B cell (primary cell): ENCODE measurements around the gene POLR3K. TPM values are rescaled to one million over a fixed set of nuclear protein-coding genes. Genes with fewer than 3 reads are reported as not detected.

Experiments used
- ATAC-seq: fragments of 200-7000 bp; cut with Tn5 transposase; one replicate; pipeline ENCODE4 v1.10.0; 2021; ENCODE audit warnings: low read depth, mild to moderate bottlenecking, moderate number of reproducible peaks, moderate library complexity
- CTCF ChIA-PET: fragments of 350-600 bp; sonication (Branson Sonifier 250); formaldehyde crosslinking; loops from one replicate; lab custom pipeline; 2021; ENCODE audit warnings: antibody characterized with exemption, inconsistent platforms; lab: Charles Lee
- POLR2A ChIA-PET: fragments of 350-600 bp; sonication (Branson Sonifier 250); formaldehyde crosslinking; loops from one replicate; lab custom pipeline; 2021; ENCODE audit warnings: antibody characterized with exemption; lab: Charles Lee
- DNase-seq: peaks from one replicate; pipeline ENCODE4 v3.0.0; 2013
- H2AFZ ChIP-seq: 2 replicates; pipeline ENCODE4 v1.6.1; 2012; ENCODE audit warnings: mild to moderate bottlenecking, low read depth, low read length; ENCODE audit not compliant: insufficient read depth, poor library complexity, severe bottlenecking
- H3K27ac ChIP-seq, 2 donors: 1 replicate in 1 of 2; 2 replicates in 1 of 2; pipeline ENCODE4 v1.5.1; 2012 to 2013; ENCODE audit warnings: low read length in 2 of 2, mild to moderate bottlenecking in 2 of 2, moderate library complexity in 1 of 2
- H3K27me3 ChIP-seq, 4 experiments: fragments of 200-600 bp in 1 of 4; sonication (generic) in 1 of 4; replicated peaks in 1 of 4; 1 replicate in 2 of 4; 2 replicates in 2 of 4; pipeline versions ENCODE4 v1.6.1 to v1.7.0; 2013 to 2016; ENCODE audit warnings: low read length in 3 of 4, mild to moderate bottlenecking in 2 of 4, mixed read lengths in 1 of 4, moderate library complexity in 1 of 4; ENCODE audit not compliant: insufficient read depth in 4 of 4, control insufficient read depth in 3 of 4; ENCODE audit errors: control extremely low read depth in 1 of 4
- H3K36me3 ChIP-seq, 2 experiments: replicated peaks in 1 of 2; 1 replicate in 1 of 2; 2 replicates in 1 of 2; pipeline versions ENCODE4 v1.6.1 to v1.7.1; 2013; ENCODE audit warnings: low read length in 1 of 2; ENCODE audit not compliant: insufficient read depth in 2 of 2, control insufficient read depth in 1 of 2; ENCODE audit errors: control extremely low read depth in 1 of 2, extremely low read depth in 1 of 2
- H3K4me1 ChIP-seq, 2 donors: fragments of 200-600 bp in 1 of 2; sonication (generic) in 1 of 2; 1 replicate in 1 of 2; 2 replicates in 1 of 2; pipeline versions ENCODE4 v1.5.1 to v1.6.1; 2013 to 2017; ENCODE audit warnings: low read length in 2 of 2; ENCODE audit not compliant: control insufficient read depth in 2 of 2, insufficient read depth in 2 of 2
- H3K4me2 ChIP-seq: replicated peaks from 2 replicates; pipeline ENCODE3; 2012; ENCODE audit warnings: mild to moderate bottlenecking, low read depth, low read length; ENCODE audit not compliant: poor library complexity, severe bottlenecking
- H3K4me3 ChIP-seq, 5 experiments: fragments of 200-600 bp in 1 of 5; sonication (generic) in 1 of 5; 1 replicate in 3 of 5; 2 replicates in 2 of 5; pipeline versions ENCODE4 v1.5.1 to v1.7.0; 2011 to 2016; ENCODE audit warnings: low read length in 4 of 5, mild to moderate bottlenecking in 4 of 5, low read depth in 2 of 5, control low read depth in 1 of 5, moderate library complexity in 1 of 5; ENCODE audit not compliant: insufficient read depth in 1 of 5; ENCODE audit errors: control extremely low read depth in 1 of 5, extremely low read depth in 1 of 5
- H3K79me2 ChIP-seq: fragments of 200-600 bp; sonication (generic); one replicate; pipeline ENCODE4 v1.6.0; 2016; ENCODE audit warnings: low read length; ENCODE audit not compliant: control insufficient read depth, insufficient read depth
- H3K9ac ChIP-seq: fragments of 200-600 bp; sonication (generic); 2 replicates; pipeline ENCODE4 v1.6.1; 2017; ENCODE audit warnings: mild to moderate bottlenecking, low read length, moderate library complexity
- H3K9me3 ChIP-seq, 3 donors: one replicate each; pipeline versions ENCODE4 v1.6.1 to v1.7.1; 2013; ENCODE audit warnings: low read length in 2 of 3; ENCODE audit not compliant: control insufficient read depth in 2 of 3, insufficient read depth in 1 of 3; ENCODE audit errors: control extremely low read depth in 1 of 3
- H4K20me1 ChIP-seq: 2 replicates; pipeline ENCODE4 v1.6.0; 2012; ENCODE audit warnings: mild to moderate bottlenecking, low read length; ENCODE audit not compliant: insufficient read depth, control insufficient read depth, poor library complexity, severe bottlenecking
- H3K27ac Mint-ChIP-seq: one replicate; pipeline ENCODE4 v1.8.0; 2021; ENCODE audit warnings: mixed read lengths
- H3K27me3 Mint-ChIP-seq: one replicate; pipeline ENCODE4 v1.8.0; 2021; ENCODE audit warnings: mixed read lengths
- H3K4me1 Mint-ChIP-seq: one replicate; pipeline ENCODE4 v1.8.0; 2021; ENCODE audit warnings: mixed read lengths
- H3K4me3 Mint-ChIP-seq: one replicate; pipeline ENCODE4 v1.8.0; 2021; ENCODE audit warnings: mixed read lengths
- H3K9me3 Mint-ChIP-seq: one replicate; pipeline ENCODE4 v1.8.0; 2022; ENCODE audit warnings: mixed read lengths; ENCODE audit not compliant: insufficient read depth
- EZH2 ChIP-seq: IDR thresholded peaks from 2 replicates; pipeline ENCODE4 v1.6.1; 2012; ENCODE audit warnings: borderline replicate concordance, low read depth, mild to moderate bottlenecking, moderate library complexity, low read length; ENCODE audit not compliant: insufficient read depth, poor library complexity, severe bottlenecking
- WGBS: methylation state at CpG from one replicate; pipeline ENCODE4 v1.1.5; 2013; ENCODE audit warnings: missing lambda C conversion rate; ENCODE audit not compliant: insufficient coverage; 5-methylcytosine and 5-hydroxymethylcytosine counted together
- intact Hi-C: fragments of 100-400 bp; cut with micrococcal nuclease; formaldehyde crosslinking; loops from one replicate; pipeline ENCODE4 v1.10.0; 2022
- polyA plus RNA-seq: library from polyadenylated mRNA; depleted of rRNA; stranded (reverse); fragments of >200 nt; gene quantifications from 2 replicates; pipeline ENCODE4 v1.2.3, GENCODE V29; 2012
- total RNA-seq, 2 donors: library from RNA; stranded (reverse); fragments of 120-200 nt in 1 of 2; gene quantifications; 1 replicate in 1 of 2; 2 replicates in 1 of 2; pipeline versions ENCODE4 v1.2.3 to v1.2.4, GENCODE V29; 2013 to 2022
- TF ChIP-seq, protein P1 (sequence below): fragments of 200-600 bp; IDR thresholded peaks from one replicate; pipeline ENCODE4 v1.8.0; 2022; ENCODE audit warnings: antibody characterized with exemption, mild to moderate bottlenecking

POLR3K gene
- total and polyA plus RNA-seq, 2 donors (not counting 1 experiment from before 2014, with no cell fraction given), result 26.3 to 34.9 TPM

DNA sequence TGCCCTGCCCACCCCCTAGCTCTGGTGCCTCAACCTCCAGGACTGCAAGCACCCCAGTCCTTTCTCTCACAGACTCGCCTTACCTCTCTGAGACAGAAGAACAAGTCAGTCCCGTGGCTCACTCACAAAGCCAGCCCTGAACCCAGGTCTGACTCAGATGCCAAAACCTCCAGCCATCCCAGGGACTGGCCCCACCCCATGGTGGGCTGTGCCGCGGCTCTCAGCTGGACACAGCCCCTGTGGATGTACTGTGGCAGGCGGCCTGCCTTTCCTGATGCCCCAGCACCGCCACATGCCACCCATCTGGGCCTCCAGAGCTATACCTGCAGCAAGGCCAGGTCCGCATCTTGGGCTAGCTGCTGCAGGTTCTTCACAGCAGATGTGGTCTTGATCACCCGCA, 44.4 kb upstream of the POLR3K start:
- Histone ChIP-seq H3K9me3 (no peaks in the 10 kb centered on the region), H3K4me3 (no peak overlapping the region), H3K79me2 (peaks cover 4% of the 10 kb centered on the region), H2AFZ (no peak overlapping the region), H4K20me1 (peaks cover 11% of the 10 kb centered on the region), H3K27me3 (no peaks in the 10 kb centered on the region), H3K4me1 (peaks cover 0 to 10% of the 10 kb centered on the region in 2 donors), H3K27ac (no peak overlapping the region), H3K9ac (no peak overlapping the region), H3K36me3 (peaks cover 0 to 15% of the 10 kb centered on the region in 2 experiments), H3K4me2 (no peak overlapping the region)
- TF ChIP-seq EZH2, result no peak
- TF ChIP-seq, protein P1, sequence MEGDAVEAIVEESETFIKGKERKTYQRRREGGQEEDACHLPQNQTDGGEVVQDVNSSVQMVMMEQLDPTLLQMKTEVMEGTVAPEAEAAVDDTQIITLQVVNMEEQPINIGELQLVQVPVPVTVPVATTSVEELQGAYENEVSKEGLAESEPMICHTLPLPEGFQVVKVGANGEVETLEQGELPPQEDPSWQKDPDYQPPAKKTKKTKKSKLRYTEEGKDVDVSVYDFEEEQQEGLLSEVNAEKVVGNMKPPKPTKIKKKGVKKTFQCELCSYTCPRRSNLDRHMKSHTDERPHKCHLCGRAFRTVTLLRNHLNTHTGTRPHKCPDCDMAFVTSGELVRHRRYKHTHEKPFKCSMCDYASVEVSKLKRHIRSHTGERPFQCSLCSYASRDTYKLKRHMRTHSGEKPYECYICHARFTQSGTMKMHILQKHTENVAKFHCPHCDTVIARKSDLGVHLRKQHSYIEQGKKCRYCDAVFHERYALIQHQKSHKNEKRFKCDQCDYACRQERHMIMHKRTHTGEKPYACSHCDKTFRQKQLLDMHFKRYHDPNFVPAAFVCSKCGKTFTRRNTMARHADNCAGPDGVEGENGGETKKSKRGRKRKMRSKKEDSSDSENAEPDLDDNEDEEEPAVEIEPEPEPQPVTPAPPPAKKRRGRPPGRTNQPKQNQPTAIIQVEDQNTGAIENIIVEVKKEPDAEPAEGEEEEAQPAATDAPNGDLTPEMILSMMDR, result no peak
- ATAC-seq (no peak), DNase-seq (no peak)
- H3K4me3 Mint-ChIP-seq, result no peak overlapping the region
- WGBS, result 90% methylated on average over 8 of the region's 8 CpGs
- intact Hi-C loops, result loop anchor here (1.0 kb wide), 3 partner anchors 20 to 45 kb away; partner anchors contain the start of genes MPG, POLR3K and SNRNP25
- no peaks in the 10 kb centered on the region for H3K9me3 Mint-ChIP-seq
- peaks cover 6% of the 10 kb centered on the region for H3K4me1 Mint-ChIP-seq
- POLR2A ChIA-PET, result interaction anchor here (0.6 to 0.8 kb wide), 2 partner anchors 26 to 104 kb away, joined by 3 to 7 read pairs; partner anchors contain the start of gene RHBDF1
- no peak overlapping the region for H3K27ac Mint-ChIP-seq
- CTCF ChIA-PET, result interaction anchor here (0.5 to 8.2 kb wide), 13 partner anchors 9 to 84 kb away, joined by 3 to 401 read pairs (median 9); partner anchors contain the start of genes MPG, NPRL3 and RHBDF1
- no peaks in the 10 kb centered on the region for H3K27me3 Mint-ChIP-seq

DNA sequence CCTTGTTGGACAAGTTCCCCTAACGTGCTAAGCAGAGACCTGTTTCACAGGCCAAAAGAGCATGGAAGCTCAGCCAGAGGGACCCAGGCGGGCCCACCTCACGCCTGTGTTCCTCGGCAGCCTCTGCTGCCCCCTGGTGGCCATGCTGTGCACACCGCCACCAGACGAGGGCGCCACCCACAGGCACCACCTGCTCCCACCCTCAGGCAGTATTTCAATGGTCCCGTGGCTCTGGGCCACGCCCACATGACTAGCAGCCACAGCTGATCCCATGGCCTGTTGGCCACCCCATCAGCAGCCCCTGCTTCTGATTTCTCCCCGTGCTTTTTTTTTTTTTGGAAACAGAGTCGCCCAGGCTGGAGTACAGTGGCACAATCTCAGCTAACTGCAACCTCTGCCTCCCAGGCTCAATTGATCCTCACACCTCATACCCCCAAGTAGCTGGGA, 43.5 kb upstream of the POLR3K start:
- H3K4me2 ChIP-seq, result no peak overlapping the region
- no peaks in the 10 kb centered on the region for H3K9me3 ChIP-seq
- Mint-ChIP-seq H3K27ac (peak overlapping the region; percentile 62), H3K27me3 (no peaks in the 10 kb centered on the region), H3K4me1 (peaks cover 6% of the 10 kb centered on the region), H3K9me3 (no peaks in the 10 kb centered on the region), H3K4me3 (no peak overlapping the region)
- ATAC-seq (peak; percentile 99), DNase-seq (peak; percentile 95)
- ChIA-PET CTCF (interaction anchor here (0.8 to 8.2 kb wide), 20 partner anchors 10 to 274 kb away, joined by 3 to 401 read pairs (median 8); partner anchors contain the start of genes MPG, MRPL28, NPRL3 and POLR3K), POLR2A (interaction anchor here (0.6 to 1.0 kb wide), 5 partner anchors 20 to 43 kb away, joined by 3 to 9 read pairs (median 3); partner anchors contain the start of gene RHBDF1)
- H3K79me2 ChIP-seq, result peaks cover 4% of the 10 kb centered on the region
- intact Hi-C loops, result loop anchor here (1.0 kb wide), 3 partner anchors 19 to 44 kb away; partner anchors contain the start of genes MPG, POLR3K and SNRNP25
- H3K27me3 ChIP-seq, result no peaks in the 10 kb centered on the region
- no peak overlapping the region for H3K27ac ChIP-seq
- H3K4me1 ChIP-seq, result peaks cover 0 to 10% of the 10 kb centered on the region in 2 donors
- H2AFZ ChIP-seq, result no peak overlapping the region
- peaks cover 8% of the 10 kb centered on the region for H4K20me1 ChIP-seq
- no peak overlapping the region for H3K4me3 ChIP-seq
- TF ChIP-seq, protein P1, result peak; percentile 97
- TF ChIP-seq EZH2, result no peak
- H3K36me3 ChIP-seq, result peaks cover 0 to 19% of the 10 kb centered on the region in 2 experiments
- H3K9ac ChIP-seq, result no peak overlapping the region
- WGBS, result 8% methylated on average over 9 of the region's 11 CpGs
